DND-41 (cell line): ENCODE measurements around the gene VARS1.

Source experiments
- EZH2 ChIP-seq: IDR thresholded peaks from 3 replicates; pipeline ENCODE4 v1.6.1; 2012; ENCODE audit warnings: borderline replicate concordance, low read depth, mild to moderate bottlenecking, moderate library complexity, low read length, inconsistent platforms; ENCODE audit not compliant: severe bottlenecking
- TF ChIP-seq, protein P1 (sequence below): IDR thresholded peaks from 2 replicates; pipeline ENCODE4 v1.5.1; 2012; ENCODE audit warnings: borderline replicate concordance, low read length, moderate library complexity, mild to moderate bottlenecking; ENCODE audit not compliant: poor library complexity, severe bottlenecking; ENCODE audit errors: extremely low read depth

DNA sequence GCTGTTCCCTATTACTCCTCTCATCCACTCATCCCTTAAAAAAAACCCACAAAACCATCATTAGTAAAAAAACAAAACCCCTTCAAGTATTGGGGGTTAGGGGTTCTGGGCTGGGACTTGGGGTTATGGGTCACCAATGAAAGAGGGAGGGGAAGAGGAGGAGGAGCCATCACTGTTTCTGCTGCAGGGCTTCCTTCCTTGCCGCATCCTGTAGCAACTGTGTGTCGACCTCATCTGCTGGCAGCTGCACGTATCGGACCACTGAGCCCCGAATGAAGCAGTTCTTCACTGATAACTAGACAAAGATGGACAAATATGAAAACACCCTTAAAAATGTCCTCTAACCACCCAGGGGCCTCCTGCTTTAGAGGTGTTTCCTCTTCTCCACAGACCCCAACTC, 2.0 kb upstream of the VARS1 start:
- TF ChIP-seq, protein P1, sequence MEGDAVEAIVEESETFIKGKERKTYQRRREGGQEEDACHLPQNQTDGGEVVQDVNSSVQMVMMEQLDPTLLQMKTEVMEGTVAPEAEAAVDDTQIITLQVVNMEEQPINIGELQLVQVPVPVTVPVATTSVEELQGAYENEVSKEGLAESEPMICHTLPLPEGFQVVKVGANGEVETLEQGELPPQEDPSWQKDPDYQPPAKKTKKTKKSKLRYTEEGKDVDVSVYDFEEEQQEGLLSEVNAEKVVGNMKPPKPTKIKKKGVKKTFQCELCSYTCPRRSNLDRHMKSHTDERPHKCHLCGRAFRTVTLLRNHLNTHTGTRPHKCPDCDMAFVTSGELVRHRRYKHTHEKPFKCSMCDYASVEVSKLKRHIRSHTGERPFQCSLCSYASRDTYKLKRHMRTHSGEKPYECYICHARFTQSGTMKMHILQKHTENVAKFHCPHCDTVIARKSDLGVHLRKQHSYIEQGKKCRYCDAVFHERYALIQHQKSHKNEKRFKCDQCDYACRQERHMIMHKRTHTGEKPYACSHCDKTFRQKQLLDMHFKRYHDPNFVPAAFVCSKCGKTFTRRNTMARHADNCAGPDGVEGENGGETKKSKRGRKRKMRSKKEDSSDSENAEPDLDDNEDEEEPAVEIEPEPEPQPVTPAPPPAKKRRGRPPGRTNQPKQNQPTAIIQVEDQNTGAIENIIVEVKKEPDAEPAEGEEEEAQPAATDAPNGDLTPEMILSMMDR = no peak
- TF ChIP-seq EZH2 = no peak
